ENCODE results near the gene C9orf43.
"Not testable (repeated sequence)": the region's sequence is repeated elsewhere in the genome, so short reads cannot be mapped to it uniquely, and the experiment has no call there.

Gene C9orf43, protein sequence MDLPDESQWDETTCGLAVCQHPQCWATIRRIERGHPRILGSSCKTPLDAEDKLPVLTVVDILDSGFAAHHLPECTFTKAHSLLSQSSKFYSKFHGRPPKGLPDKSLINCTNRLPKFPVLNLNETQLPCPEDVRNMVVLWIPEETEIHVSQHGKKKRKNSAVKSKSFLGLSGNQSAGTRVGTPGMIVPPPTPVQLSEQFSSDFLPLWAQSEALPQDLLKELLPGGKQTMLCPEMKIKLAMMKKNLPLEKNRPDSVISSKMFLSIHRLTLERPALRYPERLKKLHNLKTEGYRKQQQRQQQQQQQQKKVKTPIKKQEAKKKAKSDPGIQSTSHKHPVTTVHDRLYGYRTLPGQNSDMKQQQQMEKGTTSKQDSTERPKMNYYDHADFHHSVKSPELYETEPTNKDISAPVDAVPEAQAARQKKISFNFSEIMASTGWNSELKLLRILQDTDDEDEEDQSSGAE

DNA sequence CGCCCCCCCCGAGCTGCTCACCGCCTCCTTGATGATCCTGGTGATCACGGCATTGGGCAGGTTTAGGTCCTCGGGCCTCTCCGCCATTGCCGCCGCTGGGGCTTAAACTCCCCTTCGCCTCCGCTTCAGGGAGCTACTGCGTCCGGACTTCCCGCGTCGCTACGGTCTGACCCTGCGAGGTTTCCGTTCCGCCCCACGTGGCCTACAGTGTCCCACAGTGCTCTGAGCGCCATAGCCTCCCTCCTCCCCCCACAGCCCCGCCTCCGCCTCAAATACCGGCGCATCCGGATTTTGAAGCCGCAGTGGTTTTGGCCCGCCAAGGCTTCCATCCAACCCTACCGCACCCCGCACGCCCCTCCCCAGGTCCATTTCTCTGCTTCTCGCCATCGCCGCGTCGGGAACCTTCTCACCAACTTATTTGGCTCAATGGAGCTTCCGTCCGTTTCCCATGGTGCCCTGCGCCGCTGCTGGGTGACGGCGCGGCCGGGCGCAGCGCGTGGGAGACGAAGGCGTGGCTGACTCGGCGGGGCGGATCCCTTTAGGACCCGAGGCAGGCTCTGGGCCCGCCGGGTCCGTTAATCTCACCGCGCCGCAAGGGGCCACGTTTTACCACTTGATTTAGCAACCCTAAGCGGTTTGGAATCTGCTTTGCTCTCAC, at the start of gene C9orf43, which contains the start of gene POLE3:
Gene C9orf43, plus strand, starts transcription at position 541 of the 658 bp plus-strand sequence. CDS start 2,747 bp downstream, outside the sequence.
Gene POLE3, minus strand, starts transcription at position 469 of the 658 bp plus-strand sequence. Its CDS starts 382 bp downstream, at position 87.
- peak; percentile 91 for DNase-seq (ENCODE audit: low read depth)

DNA sequence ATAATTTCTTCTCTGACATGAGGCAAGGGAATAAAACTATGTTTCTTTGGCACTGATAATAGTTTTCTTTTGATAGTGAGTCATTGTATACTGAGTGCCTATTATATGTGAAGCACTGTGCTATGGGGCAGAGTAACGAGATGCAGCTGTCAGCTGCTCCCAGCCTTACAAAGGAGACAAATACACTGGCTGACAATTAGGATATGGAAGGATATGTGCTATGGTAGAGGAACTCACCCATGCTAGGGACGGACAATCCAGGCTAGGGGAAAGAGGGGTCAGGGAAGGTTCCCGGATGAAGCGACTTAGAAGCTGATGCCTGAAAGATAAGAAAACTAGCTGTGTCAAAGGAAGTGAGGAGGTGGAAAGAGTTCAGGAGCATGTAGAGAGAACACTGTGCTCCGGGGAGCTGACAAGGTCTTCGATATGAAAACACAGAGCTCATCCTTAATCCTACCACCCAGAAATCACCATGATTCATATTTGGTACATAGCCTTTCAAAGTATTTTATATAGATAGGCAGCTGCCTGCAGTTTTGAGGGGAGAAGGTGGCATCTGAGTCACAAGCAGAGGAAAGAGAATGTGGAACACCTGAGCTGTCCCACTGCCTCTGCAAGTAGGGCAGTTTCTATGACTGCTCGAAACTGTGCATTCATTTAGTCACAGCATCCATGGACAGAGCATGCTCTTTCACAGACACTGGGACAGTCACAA, 49.1 kb upstream of the C9orf43 start:
- no peak for DNase-seq (ENCODE audit: low read depth)

DNA sequence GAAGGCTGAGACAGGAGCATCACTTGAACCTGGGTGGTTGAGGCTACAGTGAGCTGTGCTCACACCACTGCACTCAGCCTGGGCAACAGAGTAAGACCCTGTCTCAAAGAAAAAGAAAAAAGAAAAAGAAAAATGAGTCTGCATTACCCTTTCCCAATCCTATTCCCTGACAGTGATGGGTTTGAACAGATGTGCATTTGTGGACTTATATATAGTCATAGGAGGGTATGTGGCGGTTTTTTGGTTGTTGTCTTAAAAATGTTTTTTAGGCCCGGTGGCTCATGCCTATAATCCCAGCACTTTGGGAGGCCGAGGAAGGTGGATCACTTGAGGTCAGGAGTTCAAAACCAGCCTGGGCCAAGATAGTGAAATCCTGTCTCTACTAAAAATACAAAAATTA, 47.2 kb upstream of the C9orf43 start:
- no peak for DNase-seq (ENCODE audit: low read depth)

DNA sequence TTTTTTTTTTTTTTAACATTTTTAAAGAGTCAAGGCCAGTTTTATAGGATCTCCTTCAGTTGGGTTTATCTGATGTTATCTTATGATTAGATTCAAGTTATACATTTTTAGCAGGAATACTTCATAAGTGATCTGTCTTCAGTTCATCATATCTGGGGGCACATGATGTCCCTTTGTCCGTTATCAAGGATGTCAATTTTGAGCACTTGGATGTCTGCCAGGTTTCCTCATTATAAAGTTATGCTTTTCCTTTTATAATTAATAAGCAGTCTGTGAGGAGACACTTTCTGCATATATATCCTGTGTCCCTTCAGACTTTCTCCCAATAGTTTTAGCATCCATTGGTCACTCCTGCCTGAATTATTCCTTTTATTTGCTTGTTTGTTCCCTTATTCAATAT, 45.6 kb upstream of the C9orf43 start:
- DNase-seq (ENCODE audit: low read depth) = no peak

DNA sequence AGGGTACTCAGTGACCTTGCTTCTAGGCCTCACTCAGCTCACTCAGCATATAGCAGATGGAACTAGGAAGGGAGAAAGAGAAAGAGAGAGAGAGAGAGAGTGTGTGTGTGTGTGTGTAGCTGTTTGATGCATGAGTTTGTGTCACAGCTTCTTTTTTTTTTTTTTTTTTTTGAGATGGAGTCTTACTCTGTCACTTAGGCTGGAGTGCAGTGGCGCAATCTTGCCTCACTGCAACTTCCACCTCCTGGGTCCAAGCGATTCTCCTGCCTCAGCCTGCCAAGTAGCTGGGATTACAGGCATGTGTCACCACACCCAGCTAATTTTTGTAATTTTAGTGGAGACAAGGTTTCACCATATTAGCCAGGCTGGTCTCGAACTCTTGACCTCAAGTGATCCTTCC, 44.9 kb upstream of the C9orf43 start:
- DNase-seq (ENCODE audit: low read depth) = not testable (repeated sequence)

DNA sequence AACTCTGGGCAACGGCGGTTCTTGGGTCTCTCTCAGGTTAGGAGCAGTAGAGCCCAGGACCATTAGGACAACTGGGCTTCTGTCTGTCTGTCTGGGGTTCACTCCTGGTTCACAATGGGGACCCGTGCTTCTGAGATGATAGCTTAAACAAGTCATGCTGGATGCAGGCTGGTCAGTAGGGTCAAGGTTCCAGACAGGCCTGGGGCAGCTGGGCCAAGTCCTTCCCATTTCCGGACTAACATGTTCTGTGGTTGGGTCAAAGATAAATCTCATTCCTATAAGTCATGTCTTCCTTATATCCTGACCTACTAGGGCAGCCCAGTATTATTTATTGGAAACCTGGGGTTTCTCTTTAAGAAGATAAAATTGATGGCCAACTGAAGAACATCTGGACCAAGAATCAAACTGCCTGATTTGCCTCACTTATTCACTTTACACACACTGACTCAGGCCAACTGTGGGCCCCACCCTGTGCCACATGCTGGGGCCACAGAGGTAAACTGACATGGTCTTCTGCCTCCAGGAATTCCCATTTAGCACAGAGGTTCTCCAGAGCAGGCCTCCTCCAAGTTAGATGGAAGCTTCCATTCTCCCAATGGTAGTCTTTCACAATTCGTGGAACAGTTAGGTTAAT, 42.1 kb upstream of the C9orf43 start:
- no peak for DNase-seq (ENCODE audit: low read depth)

DNA sequence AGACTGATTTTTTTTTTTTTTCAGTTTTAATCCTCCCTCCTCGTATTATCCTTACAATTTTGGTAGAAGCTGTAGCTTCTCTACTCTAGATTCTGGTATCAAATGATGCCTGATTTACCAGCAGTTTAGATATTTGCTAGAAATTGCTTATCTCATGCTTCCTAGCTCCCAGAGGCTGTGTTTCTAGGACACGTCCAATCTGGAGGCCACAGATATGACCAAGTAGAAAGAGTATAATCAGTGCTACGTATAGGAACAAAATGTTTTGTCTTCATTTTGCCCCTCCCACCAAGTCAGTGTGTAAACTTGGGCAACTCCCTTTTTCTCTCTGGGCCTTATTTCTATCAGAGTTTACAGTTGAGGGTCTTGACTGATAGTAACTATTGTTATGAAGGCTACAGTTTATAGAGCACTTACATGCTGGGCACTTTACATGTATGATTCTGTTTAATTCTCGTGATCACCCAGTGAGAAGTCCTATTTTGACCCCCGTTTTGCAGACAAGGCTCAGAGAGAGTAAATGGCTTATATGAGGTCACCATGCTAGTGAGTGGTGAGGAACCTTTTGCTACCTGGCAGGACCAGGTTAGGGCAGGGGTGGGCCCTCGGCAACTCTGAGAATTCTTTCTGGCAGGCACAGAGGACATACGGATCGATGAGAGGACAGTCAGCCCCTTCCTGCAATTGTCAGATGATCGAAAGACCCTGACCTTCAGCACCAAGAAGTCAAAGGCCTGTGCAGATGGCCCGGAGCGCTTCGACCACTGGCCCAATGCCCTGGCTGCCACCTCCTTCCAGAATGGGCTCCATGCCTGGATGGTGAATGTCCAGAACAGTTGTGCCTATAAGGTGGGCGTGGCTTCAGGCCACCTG, 41.3 kb upstream of the C9orf43 start:
- DNase-seq (ENCODE audit: low read depth) = no peak

DNA sequence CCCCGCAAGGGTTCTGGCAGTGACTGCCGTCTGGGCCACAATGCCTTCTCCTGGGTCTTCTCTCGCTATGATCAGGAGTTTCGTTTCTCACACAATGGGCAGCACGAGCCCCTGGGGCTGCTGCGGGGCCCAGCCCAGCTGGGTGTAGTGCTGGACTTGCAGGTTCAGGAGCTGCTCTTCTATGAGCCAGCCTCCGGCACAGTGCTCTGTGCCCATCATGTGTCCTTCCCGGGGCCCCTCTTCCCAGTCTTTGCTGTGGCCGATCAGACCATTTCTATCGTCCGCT, 40.7 kb upstream of the C9orf43 start:
- DNase-seq (ENCODE audit: low read depth) = no peak

DNA sequence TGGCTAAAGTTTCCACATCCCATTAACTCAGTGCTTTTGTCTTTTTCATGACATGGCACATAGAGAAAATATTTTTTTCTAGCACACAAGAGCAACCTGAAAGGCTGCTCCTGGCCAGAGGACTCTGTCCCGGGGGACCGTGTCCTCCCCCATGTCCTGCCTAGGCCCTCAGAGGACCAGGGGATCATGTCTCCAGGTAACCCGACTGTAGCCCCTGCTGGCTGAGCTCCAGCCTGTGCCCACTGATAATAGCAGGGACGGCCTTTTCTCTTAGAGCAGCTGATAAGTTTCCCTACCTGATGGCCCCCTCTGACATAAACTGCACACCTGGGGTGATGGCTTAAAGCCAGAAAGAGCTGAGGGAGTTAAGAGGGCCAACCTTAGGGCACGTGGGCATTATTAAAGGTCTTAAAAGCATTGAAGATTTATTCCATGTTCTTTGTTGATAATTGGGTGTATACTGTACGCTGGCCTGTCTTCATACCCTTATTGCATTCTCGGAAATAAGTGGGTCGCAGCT, 39.7 kb upstream of the C9orf43 start:
- DNase-seq (ENCODE audit: low read depth) = no peak

DNA sequence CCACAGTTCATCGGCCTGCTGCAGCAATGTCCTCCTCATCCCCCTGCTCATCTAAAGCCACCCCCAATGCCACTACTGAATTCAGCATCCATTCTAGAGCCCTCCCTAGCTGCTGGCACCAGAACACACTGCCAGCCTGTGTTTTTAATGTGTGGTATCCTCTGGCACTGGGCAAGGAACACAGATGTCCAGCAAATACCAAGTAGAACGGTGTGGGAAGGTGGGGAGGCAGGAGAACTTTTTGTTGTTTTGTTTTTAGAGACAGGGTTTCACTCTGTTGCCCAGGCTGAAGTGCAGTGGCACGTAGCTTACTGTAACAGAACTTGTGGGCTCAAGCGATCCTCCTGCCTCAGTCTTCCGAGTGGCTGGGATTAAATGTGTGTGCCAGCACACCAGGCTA, 38.5 kb upstream of the C9orf43 start:
- DNase-seq (ENCODE audit: low read depth) = no peak

DNA sequence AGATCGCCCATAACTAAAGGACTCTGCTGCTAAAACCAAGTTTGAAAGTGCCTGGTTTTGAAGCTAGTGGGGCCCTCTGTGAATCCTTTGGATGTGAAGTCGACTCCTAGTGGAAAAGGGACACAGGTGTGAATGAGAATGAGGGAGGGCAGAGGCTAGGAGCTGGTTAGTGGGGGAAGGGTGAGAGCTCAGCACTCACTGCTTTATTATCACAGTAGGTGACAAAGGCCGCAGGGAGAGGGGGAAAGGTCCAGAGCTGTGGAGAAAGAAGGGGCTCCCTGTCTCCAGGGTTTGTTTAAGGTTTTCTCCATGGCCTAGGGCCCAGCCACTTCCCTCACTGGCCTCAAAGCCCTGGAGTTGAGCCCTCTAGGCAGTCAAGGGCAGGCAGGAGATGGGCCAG, 37.3 kb upstream of the C9orf43 start:
- no peak for DNase-seq (ENCODE audit: low read depth)

DNA sequence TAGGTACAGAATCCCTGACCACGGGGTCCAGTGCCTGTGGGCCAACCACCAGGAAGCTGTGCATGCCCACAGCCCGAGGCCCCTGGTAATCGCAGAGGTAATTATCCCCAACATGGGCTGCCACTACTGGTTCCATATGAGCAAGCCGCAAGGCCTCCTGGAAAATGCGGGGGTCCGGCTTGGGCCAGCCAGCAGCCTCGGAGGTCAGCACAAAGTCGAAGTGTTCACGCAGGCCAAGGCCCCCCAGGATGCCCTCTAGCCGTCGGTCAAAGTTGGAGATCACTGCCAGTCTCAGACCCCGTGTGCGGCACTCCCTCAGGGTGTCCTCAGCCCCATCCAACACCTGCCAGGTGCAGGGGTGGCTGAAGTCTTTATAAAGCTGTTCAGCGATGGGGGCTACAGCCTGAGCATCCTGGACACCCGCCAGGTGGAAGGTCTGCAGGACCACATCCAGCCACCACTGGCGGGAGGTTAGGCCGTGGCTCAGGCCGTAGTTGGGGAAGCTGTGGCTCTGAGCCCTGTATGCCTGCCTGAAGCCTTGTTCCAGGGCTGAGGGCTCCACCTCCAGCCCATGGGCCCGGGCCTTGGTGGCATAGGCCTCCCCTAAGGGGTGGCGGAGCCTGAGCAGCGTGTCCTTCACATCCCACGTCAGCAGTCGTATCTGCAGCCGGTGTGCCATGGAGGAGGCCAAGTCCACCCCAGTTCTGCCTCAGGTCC, 36.7 kb upstream of the C9orf43 start:
- DNase-seq (ENCODE audit: low read depth) = no peak

DNA sequence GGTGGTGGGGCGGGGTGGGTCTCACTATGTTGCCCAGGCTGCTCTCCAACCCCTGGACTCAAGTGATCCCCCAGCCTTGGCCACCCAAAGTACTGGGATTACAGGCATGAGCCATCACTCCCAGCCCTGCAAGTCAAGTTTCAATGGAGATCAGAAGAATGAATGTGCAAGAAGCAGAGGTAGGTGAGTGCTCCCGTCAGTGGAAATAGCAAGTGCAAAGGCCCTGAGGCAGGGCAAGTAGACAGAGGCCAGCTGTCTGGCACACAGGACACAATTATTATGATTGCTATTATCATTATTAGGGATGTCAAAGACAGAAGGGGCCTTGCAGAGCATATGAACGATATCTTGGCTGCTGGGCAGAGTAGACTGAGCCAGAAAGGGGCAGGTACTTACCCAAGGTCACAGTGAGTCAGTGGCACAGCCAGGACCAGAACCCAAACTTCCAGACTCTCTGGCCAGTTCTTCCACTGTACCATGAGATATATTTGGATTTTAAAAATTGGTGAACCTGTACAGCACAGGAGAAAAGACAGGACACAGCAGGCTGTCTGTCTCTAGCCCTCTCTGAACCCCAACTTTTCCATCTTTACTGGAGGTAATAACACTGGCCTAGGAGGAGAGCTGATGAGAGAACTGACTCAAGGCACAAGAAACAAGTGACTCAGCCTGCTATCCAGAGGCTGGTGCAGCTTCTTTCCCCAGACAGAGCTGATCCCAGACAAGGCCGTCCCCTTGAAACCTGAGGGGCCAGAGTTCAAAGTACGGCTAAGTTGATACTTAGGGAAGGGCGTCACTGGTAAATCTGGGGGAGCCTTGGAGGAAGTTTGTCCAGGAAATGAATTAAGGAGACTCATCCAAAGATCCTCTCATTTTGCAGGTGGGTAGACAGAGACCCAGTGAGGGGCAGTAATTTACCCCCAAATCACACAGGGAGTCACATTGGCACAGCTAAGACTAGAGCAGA, 35.2 kb upstream of the C9orf43 start:
- no peak for DNase-seq (ENCODE audit: low read depth)

DNA sequence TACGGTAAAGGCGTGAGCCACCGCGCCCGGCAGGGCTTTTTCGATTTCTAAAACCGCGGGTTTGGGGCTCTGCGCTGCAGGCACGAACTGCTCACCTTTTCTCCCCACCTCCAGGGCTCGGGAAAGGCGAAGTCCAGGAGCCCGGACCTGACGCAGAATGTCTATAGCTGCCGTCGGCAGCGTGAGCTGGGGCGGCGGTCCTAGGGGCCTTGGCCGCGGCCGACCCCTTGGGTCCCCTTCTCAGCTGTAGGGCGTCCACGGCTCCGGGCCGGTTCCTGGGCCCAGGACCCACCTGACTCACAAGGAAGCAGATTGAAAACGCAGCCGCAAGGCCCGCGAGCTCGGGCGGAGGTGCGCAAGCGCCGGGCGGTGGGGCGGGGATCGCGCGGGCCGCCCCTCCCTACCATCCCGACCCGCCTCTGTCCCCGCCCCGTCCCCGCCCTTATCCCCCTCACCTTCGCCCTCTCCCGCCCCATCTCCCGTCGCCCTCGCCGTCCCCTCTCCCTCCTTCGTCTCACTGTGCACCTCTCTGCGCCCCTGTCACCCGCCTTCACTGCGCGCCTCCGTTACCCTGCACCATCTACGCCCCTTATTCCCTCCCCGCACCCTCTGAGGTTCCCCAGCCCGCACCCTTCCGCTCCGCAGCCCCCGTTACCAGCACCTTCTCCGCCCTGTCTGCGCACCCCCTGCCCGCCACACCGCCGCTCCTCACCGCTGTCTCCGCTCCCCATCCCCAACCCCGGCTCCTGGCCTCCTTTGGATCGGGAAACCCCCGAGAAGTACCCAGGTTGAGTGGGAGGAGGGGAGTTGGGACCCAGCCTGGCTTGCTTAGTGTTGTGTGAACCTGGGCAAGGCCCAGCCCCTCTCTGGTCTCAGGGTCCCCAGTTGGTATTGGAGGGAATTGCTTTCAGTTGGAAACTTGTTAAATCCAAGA, 33.6 kb upstream of the C9orf43 start, which contains the start of gene HDHD3:
Gene HDHD3, minus strand, starts transcription at position 353 of the 934 bp plus-strand sequence. CDS start 2,632 bp downstream, outside the sequence.
- DNase-seq (ENCODE audit: low read depth) = no peak

DNA sequence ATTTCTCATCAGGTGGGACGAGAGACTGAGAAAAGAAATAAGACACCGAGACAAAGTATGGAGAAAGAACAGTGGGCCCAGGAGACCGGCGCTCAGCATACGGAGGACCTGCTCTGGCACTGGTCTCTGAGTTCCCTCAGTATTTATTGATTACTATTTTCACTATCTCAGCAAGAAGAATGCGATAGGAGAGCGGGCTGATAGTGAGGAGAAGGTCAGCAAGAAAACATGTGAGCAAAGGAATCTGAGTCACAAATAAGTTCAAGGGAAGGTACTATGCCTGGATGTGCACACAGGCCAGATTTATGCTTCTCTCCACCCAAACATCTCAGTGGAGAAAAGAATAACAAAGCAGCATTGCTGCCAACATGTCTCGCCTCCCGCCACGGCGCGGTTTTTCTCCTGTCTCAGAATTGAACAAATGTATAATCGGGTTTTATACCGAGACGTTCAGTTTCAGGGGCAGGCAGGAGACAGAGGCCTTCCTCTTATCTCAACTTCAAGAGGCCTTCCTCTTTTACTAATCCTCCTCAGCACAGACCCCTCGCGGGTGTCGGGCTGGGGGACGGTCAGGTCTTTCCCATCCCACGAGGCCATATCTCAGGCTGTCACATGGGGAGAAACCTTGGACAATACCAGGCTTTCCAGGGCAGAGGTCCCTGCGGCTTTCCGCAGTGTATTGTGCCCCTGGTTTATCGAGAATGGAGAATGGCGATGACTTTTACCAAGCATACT, 31.3 kb upstream of the C9orf43 start:
- not testable (repeated sequence) for DNase-seq (ENCODE audit: low read depth)

DNA sequence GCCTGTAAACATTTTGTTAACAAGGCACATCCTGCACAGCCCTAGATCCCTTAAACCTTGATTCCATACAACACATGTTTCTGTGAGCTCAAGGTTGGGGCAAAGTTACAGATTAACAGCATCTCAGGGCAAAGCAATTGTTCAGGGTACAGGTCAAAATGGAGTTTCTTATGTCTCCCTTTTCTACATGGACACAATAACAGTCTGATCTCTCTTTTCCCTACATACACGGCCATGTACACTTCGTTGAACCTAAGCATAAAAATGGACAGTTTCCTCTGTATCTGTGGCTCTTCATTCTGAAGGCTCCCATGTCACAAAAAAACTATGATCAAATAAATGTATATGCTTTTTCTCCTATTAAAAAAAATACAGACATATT, 30.7 kb upstream of the C9orf43 start:
- DNase-seq (ENCODE audit: low read depth) = not testable (repeated sequence)

DNA sequence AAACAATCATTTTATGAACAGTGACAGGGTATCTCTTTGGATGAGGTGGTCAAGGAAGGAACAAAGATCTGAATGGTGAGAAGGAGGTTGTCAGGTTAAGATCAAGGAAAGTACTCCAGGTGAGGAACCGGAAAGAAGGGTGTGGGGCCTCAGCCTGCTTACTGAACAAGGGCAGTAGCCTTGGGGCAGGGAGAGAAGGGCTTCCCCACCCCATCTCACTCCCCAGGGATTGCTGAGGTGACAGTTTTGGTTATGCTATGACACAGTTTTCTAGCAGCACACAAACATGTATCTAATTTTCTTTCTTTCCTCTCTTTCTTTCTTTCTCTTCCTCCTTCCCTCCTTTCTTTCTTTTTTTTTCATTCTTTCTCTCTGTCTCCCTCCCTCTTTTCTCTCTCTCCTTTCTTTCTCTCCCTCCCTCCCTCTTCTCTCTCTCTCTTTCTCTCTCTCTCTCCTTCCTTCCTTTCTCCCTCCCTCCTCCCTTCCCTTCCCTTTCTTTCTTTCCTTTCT, 29.6 kb upstream of the C9orf43 start:
- DNase-seq (ENCODE audit: low read depth) = no peak
